H1 (cell line): ENCODE results near the gene PI4KA. TPM values are rescaled to one million over a fixed set of nuclear protein-coding genes. Genes with fewer than 3 reads are reported as not detected.

Experiments used
- CTCF ChIA-PET: fragments of 300-600 bp; sonication (Branson Sonifier 250); formaldehyde crosslinking; loops from one replicate; lab custom pipeline; 2021; ENCODE audit not compliant: partially characterized antibody; lab: Charles Lee
- POLR2A ChIA-PET: fragments of 300-600 bp; sonication (Branson Sonifier 250); formaldehyde crosslinking; loops from one replicate; lab custom pipeline; 2021; ENCODE audit warnings: inconsistent platforms; ENCODE audit not compliant: partially characterized antibody; lab: Charles Lee
- DNase-seq, 2 experiments: peaks; one replicate each; pipeline versions ENCODE4 v3.0.0 to v3.0.0-alpha.2; 2010 to 2022; ENCODE audit warnings: low spot score in 2 of 2, low read depth in 1 of 2, mixed read lengths in 1 of 2
- FAIRE-seq: peaks from 2 replicates; lab custom pipeline; 2011; peaks lifted over from hg19 to GRCh38; lab: Jason Lieb, UNC
- H2AFZ ChIP-seq: 2 replicates; pipeline ENCODE4 v1.8.1; 2012; ENCODE audit warnings: low read length, inconsistent platforms
- H2AK5ac ChIP-seq: 2 replicates; pipeline ENCODE4 v1.6.1; 2013; ENCODE audit warnings: low read depth, low read length
- H2BK120ac ChIP-seq: replicated peaks from 2 replicates; pipeline ENCODE3; 2013; ENCODE audit warnings: low read depth, low read length, inconsistent platforms
- H2BK12ac ChIP-seq: 2 replicates; pipeline ENCODE4 v1.6.1; 2013; ENCODE audit warnings: low read depth, low read length
- H2BK15ac ChIP-seq: 2 replicates; pipeline ENCODE4 v1.6.1; 2013; ENCODE audit warnings: low read length
- H2BK20ac ChIP-seq: 2 replicates; pipeline ENCODE4 v1.6.1; 2013; ENCODE audit warnings: low read length
- H2BK5ac ChIP-seq: 2 replicates; pipeline ENCODE4 v1.6.1; 2013; ENCODE audit warnings: low read depth, low read length
- H3K14ac ChIP-seq: 2 replicates; pipeline ENCODE4 v1.6.1; 2013; ENCODE audit warnings: inconsistent platforms; ENCODE audit not compliant: insufficient read length
- H3K18ac ChIP-seq: 2 replicates; pipeline ENCODE4 v1.6.1; 2013; ENCODE audit warnings: low read length; ENCODE audit errors: extremely low read depth
- H3K23ac ChIP-seq: 2 replicates; pipeline ENCODE4 v1.6.1; 2013; ENCODE audit warnings: inconsistent platforms; ENCODE audit not compliant: insufficient read length
- H3K23me2 ChIP-seq: 2 replicates; pipeline ENCODE4 v1.6.1; 2013; ENCODE audit warnings: low read depth, low read length
- H3K27ac ChIP-seq: 2 replicates; pipeline ENCODE4 v1.6.1; 2011; ENCODE audit warnings: low read depth, low read length, inconsistent platforms
- H3K27me3 ChIP-seq, 4 experiments: replicated peaks in 1 of 4; 1 replicate in 1 of 4; 2 replicates in 3 of 4; pipeline versions ENCODE4 v1.6.1 to v1.8.1; 2011 to 2013; ENCODE audit warnings: low read length in 3 of 4, mild to moderate bottlenecking in 3 of 4, inconsistent platforms in 2 of 4, mixed read lengths in 2 of 4, moderate library complexity in 1 of 4; ENCODE audit not compliant: control insufficient read depth in 3 of 4, insufficient read depth in 3 of 4; ENCODE audit errors: extremely low read depth in 1 of 4
- H3K36me3 ChIP-seq, 4 experiments: 2 replicates each; pipeline versions ENCODE4 v1.6.1 to v1.8.1; 2011 to 2013; ENCODE audit warnings: mild to moderate bottlenecking in 4 of 4, low read length in 3 of 4, moderate library complexity in 2 of 4, control low read depth in 1 of 4, inconsistent platforms in 1 of 4; ENCODE audit not compliant: insufficient read depth in 4 of 4, control insufficient read depth in 2 of 4
- H3K4ac ChIP-seq: replicated peaks from 2 replicates; pipeline ENCODE3; 2013; ENCODE audit warnings: low read length, low read depth, mixed read lengths, inconsistent platforms; ENCODE audit not compliant: insufficient read length
- H3K4me1 ChIP-seq, 4 experiments: replicated peaks in 1 of 4; 1 replicate in 1 of 4; 2 replicates in 3 of 4; pipeline versions ENCODE4 v1.6.1 to v1.8.1; 2011 to 2013; ENCODE audit warnings: low read length in 3 of 4, inconsistent platforms in 2 of 4, mixed read lengths in 1 of 4; ENCODE audit not compliant: insufficient read depth in 4 of 4, control insufficient read depth in 3 of 4
- H3K4me2 ChIP-seq, 2 experiments: 2 replicates each; pipeline versions ENCODE4 v1.6.1 to v1.8.1; 2011 to 2013; ENCODE audit warnings: low read depth in 2 of 2, low read length in 2 of 2, control low read depth in 1 of 2, inconsistent platforms in 1 of 2, mild to moderate bottlenecking in 1 of 2; ENCODE audit not compliant: insufficient read depth in 1 of 2
- H3K4me3 ChIP-seq, 4 experiments: fragments of 200-600, 300-600 bp in 1 of 4; sonication (generic), shearing (Covaris generic), sonication (Bioruptor Twin) in 1 of 4; 2 replicates each; pipeline versions ENCODE4 v1.5.1 to v1.8.1; 2011 to 2016; ENCODE audit warnings: low read length in 4 of 4, low read depth in 3 of 4, control low read depth in 2 of 4, inconsistent platforms in 2 of 4, mild to moderate bottlenecking in 2 of 4, mixed read lengths in 1 of 4, moderate library complexity in 1 of 4; ENCODE audit not compliant: insufficient read depth in 2 of 4; ENCODE audit errors: extremely low read depth in 1 of 4
- H3K56ac ChIP-seq: replicated peaks from 2 replicates; pipeline ENCODE3; 2013; ENCODE audit warnings: low read depth, mild to moderate bottlenecking, mixed read lengths, low read length, inconsistent platforms; ENCODE audit not compliant: insufficient read length
- H3K79me1 ChIP-seq: 2 replicates; pipeline ENCODE4 v1.6.1; 2013; ENCODE audit warnings: low read depth, low read length, control low read depth
- H3K79me2 ChIP-seq, 2 experiments: 2 replicates each; pipeline versions ENCODE4 v1.6.1 to v1.8.1; 2012 to 2013; ENCODE audit warnings: low read length in 2 of 2, mild to moderate bottlenecking in 2 of 2, inconsistent platforms in 1 of 2; ENCODE audit not compliant: insufficient read depth in 2 of 2, control insufficient read depth in 1 of 2
- H3K9ac ChIP-seq, 4 experiments: replicated peaks in 1 of 4; 1 replicate in 1 of 4; 2 replicates in 3 of 4; pipeline versions ENCODE4 v1.6.1 to v1.8.1; 2011 to 2013; ENCODE audit warnings: low read depth in 3 of 4, low read length in 3 of 4, control low read depth in 2 of 4, mild to moderate bottlenecking in 2 of 4, moderate library complexity in 2 of 4, inconsistent platforms in 1 of 4; ENCODE audit errors: extremely low read depth in 1 of 4
- H3K9me3 ChIP-seq, 2 experiments: 2 replicates each; pipeline versions ENCODE4 v1.6.1 to v1.8.1; 2012 to 2013; ENCODE audit warnings: mild to moderate bottlenecking in 2 of 2, moderate library complexity in 2 of 2, control low read depth in 1 of 2, inconsistent platforms in 1 of 2, low read depth in 1 of 2, low read length in 1 of 2, mixed read lengths in 1 of 2; ENCODE audit not compliant: insufficient read depth in 2 of 2
- H4K20me1 ChIP-seq, 2 experiments: replicated peaks in 1 of 2; 2 replicates each; pipeline versions ENCODE3 to v1.8.1; 2011 to 2013; ENCODE audit warnings: inconsistent platforms in 2 of 2, low read length in 2 of 2, mild to moderate bottlenecking in 1 of 2; ENCODE audit not compliant: insufficient read depth in 2 of 2, control insufficient read depth in 1 of 2
- H4K5ac ChIP-seq: 2 replicates; pipeline ENCODE4 v1.6.1; 2013; ENCODE audit warnings: low read length, low read depth, mixed read lengths, inconsistent platforms; ENCODE audit not compliant: insufficient read length
- H4K8ac ChIP-seq: 2 replicates; pipeline ENCODE4 v1.8.0; 2013; ENCODE audit warnings: mild to moderate bottlenecking, moderate library complexity, low read length, inconsistent platforms; ENCODE audit not compliant: insufficient read depth; ENCODE audit errors: extremely low read depth
- H4K91ac ChIP-seq: replicated peaks from 2 replicates; pipeline ENCODE3; 2013; ENCODE audit warnings: low read length, mixed read lengths, inconsistent platforms; ENCODE audit not compliant: insufficient read length
- CREB1 ChIP-seq: IDR thresholded peaks from 2 replicates; pipeline ENCODE4 v1.6.1; 2012; ENCODE audit warnings: inconsistent platforms
- EGR1 ChIP-seq: IDR thresholded peaks from 2 replicates; pipeline ENCODE4 v1.6.1; 2011; ENCODE audit warnings: low read depth, low read length, borderline replicate concordance
- EZH2 ChIP-seq: fragments of 200-600 bp; sonication (generic); IDR thresholded peaks from 2 replicates; pipeline ENCODE4 v1.7.1; 2012; ENCODE audit warnings: low read depth, mild to moderate bottlenecking, moderate library complexity, low read length, inconsistent platforms; ENCODE audit not compliant: severe bottlenecking
- GABPA ChIP-seq: IDR thresholded peaks from 2 replicates; pipeline ENCODE4 v1.6.1; 2011; ENCODE audit warnings: mild to moderate bottlenecking, low read length, moderate library complexity, borderline replicate concordance; ENCODE audit not compliant: insufficient read depth
- GTF2F1 ChIP-seq: IDR thresholded peaks from 2 replicates; pipeline ENCODE4 v1.6.1; 2012; ENCODE audit warnings: low read depth, low read length, improper control_type of control experiment, borderline replicate concordance
- KDM4A ChIP-seq: IDR thresholded peaks from one replicate; pipeline ENCODE4 v1.7.1; 2012; ENCODE audit warnings: low read depth, mild to moderate bottlenecking, moderate library complexity, low read length, inconsistent platforms; ENCODE audit not compliant: severe bottlenecking
- NANOG ChIP-seq: IDR thresholded peaks from 2 replicates; pipeline ENCODE4 v1.6.1; 2011; ENCODE audit warnings: low read length, low read depth, mild to moderate bottlenecking, inconsistent platforms; ENCODE audit not compliant: insufficient read depth, poor library complexity, severe bottlenecking
- POLR2A ChIP-seq, 2 experiments: IDR thresholded peaks; 1 replicate in 1 of 2; 2 replicates in 1 of 2; pipeline ENCODE4 v1.6.1; 2011; ENCODE audit warnings: low read depth in 2 of 2, low read length in 2 of 2, mild to moderate bottlenecking in 2 of 2; ENCODE audit errors: control extremely low read depth in 1 of 2
- RBBP5 ChIP-seq: IDR thresholded peaks from 2 replicates; pipeline ENCODE4 v1.7.1; 2012; ENCODE audit warnings: low read depth, mild to moderate bottlenecking, inconsistent platforms, low read length, moderate library complexity, borderline replicate concordance
- RNF2 ChIP-seq: fragments of 200-900, 300-1000 bp; sonication (generic); IDR thresholded peaks from 2 replicates; pipeline ENCODE4 v1.7.1; 2016; ENCODE audit warnings: borderline replicate concordance, low read depth, mild to moderate bottlenecking, antibody characterized with exemption, low read length; ENCODE audit not compliant: poor library complexity, severe bottlenecking; ENCODE audit errors: missing control alignments
- RXRA ChIP-seq: IDR thresholded peaks from 2 replicates; pipeline ENCODE4 v1.6.1; 2011; ENCODE audit warnings: low read depth, mild to moderate bottlenecking, low read length, moderate library complexity; ENCODE audit not compliant: insufficient read depth
- SIRT6 ChIP-seq: IDR thresholded peaks from one replicate; pipeline ENCODE4 v1.7.1; 2012; ENCODE audit warnings: low read length, inconsistent platforms
- SP4 ChIP-seq: IDR thresholded peaks from 2 replicates; pipeline ENCODE4 v1.6.1; 2012; ENCODE audit warnings: low read length, inconsistent platforms
- SRF ChIP-seq: IDR thresholded peaks from 2 replicates; pipeline ENCODE4 v1.6.1; 2011; ENCODE audit warnings: mild to moderate bottlenecking, low read depth, low read length, moderate library complexity
- WGBS, 2 experiments: shearing (Covaris generic) in 1 of 2; methylation state at CpG; one replicate each; pipeline versions ENCODE4 v1.1.6 to v1.1.7; 2013 to 2015; ENCODE audit warnings: low lambda C conversion rate in 2 of 2, mixed read lengths in 2 of 2, inconsistent platforms in 1 of 2, low coverage in 1 of 2, missing lambda C conversion rate in 1 of 2; ENCODE audit not compliant: insufficient replicate concordance in 2 of 2, insufficient coverage in 1 of 2, insufficient read length in 1 of 2; ENCODE audit errors: extremely low coverage in 1 of 2, missing lambda C conversion rate in 1 of 2; 5-methylcytosine and 5-hydroxymethylcytosine counted together
- polyA plus RNA-seq, 7 experiments: library from polyadenylated mRNA; depleted of rRNA in 3 of 7; stranded (reverse) in 5 of 7; unstranded in 2 of 7; fragments of >200 nt in 5 of 7; fragments of 200-250 nt in 2 of 7; gene quantifications; 1 replicate in 5 of 7; 2 replicates in 1 of 7; 4 replicates in 1 of 7; pipeline versions ENCODE4 v1.2.1 to v1.2.3, GENCODE V29; 2011 to 2013; ENCODE audit warnings: missing spikeins in 2 of 7, mixed read lengths in 2 of 7
- total RNA-seq: library from RNA; stranded (reverse); fragmentation: NEBNext Ultra II Directional; extraction: Animal tissue kit (Norgen Biotek cat#: 25700); gene quantifications from 2 replicates; pipeline ENCODE4 v1.2.1, GENCODE V29; 2021

PI4KA gene
- total and polyA plus RNA-seq, 2 of the 8 experiments (the other 6 are each of a cell fraction or from before 2014, with no cell fraction given) = 22.5 to 37.7 TPM

DNA sequence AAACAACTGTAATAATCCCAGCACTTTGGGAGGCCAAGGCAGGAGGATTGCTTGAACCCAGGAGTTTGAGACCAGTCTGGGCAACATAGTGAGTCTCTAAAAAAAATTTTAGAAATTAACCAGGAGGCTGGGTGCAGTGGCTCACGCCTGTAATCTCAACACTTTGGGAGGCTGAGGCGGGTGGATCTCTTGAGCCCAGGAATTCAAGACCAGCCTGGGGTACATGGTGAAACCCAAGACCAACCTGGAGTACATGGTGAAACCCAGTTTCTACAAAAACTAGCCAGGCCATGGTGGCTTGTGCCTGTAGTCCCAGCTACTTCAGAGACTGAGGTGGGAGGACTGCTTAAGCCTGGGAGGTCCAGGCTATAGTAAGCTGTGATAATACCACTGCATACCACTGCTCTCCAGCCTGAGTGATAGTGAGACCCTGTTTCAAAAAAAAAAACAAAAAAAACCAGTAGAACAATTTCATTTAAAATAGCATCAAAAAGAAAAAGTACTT is 11.2 kb downstream of the PI4KA start:
- no peaks in the 10 kb centered on the region for H3K9me3 ChIP-seq
- H3K18ac ChIP-seq = no peak overlapping the region
- H4K91ac ChIP-seq = no peak overlapping the region
- H4K20me1 ChIP-seq = no peaks in the 10 kb centered on the region
- no peak overlapping the region for H3K9ac ChIP-seq
- H3K79me2 ChIP-seq = peaks cover 0 to 19% of the 10 kb centered on the region in 2 experiments; a peak in 2 of 4 replicates
- H2BK5ac ChIP-seq = no peak overlapping the region
- H2BK20ac ChIP-seq = no peak overlapping the region
- no peak overlapping the region for H2BK120ac ChIP-seq
- H3K4me1 ChIP-seq = peaks cover 0 to 3% (median 0%) of the 10 kb centered on the region in 4 experiments; a peak in 2 of 7 replicates
- WGBS, 2 experiments = 86% methylated on average over 2 of the region's 2 CpGs; no CpG with 5 or more reads in 1 of the 2 experiments
- H2BK12ac ChIP-seq = no peak overlapping the region
- H3K4me3 ChIP-seq = no peak overlapping the region
- no peak for DNase-seq
- no peak overlapping the region for H2BK15ac ChIP-seq
- no peak for FAIRE-seq
- H2AK5ac ChIP-seq = no peak overlapping the region
- no peak overlapping the region for H3K27ac ChIP-seq
- ChIA-PET CTCF (interaction anchor here (1.3 kb wide), 1 partner anchor 63 kb away, joined by 3 read pairs; no protein-coding TSS in a partner anchor), POLR2A (no interaction called here)
- no peak overlapping the region for H3K14ac ChIP-seq
- no peak overlapping the region for H4K8ac ChIP-seq
- H3K36me3 ChIP-seq = no peaks in the 10 kb centered on the region
- H2AFZ ChIP-seq = no peak overlapping the region
- no peak overlapping the region for H3K4ac ChIP-seq
- H3K4me2 ChIP-seq = no peak overlapping the region
- H3K23ac ChIP-seq = no peak overlapping the region
- H3K27me3 ChIP-seq = no peaks in the 10 kb centered on the region
- no peaks in the 10 kb centered on the region for H3K23me2 ChIP-seq
- no peak overlapping the region for H3K56ac ChIP-seq
- peaks cover 3% of the 10 kb centered on the region; the same call in 1 of the 2 replicates for H3K79me1 ChIP-seq
- H4K5ac ChIP-seq = no peak overlapping the region
- TF ChIP-seq GTF2F1 (no peak), RNF2 (no peak), KDM4A (no peak), POLR2A (IDR thresholded peaks at IDR 0.05; ENCODE audit: control extremely low read depth in 1 of 2, low read depth in 2 of 2, low read length in 2 of 2) (no peak), EGR1 (no peak), SRF (no peak), RBBP5 (no peak), GABPA (no peak), NANOG (no peak), SP4 (no peak), RXRA (no peak), CREB1 (no peak), SIRT6 (no peak), EZH2 (no peak)
